K562 (cell line): ENCODE measurements around the gene LAMB3. TPM values are rescaled to one million over a fixed set of nuclear protein-coding genes. Genes with fewer than 3 reads are reported as not detected.

ENCODE experiments used
- ATAC-seq: fragments of 200-7000 bp; cut with Tn5 transposase; 3 replicates; pipeline ENCODE4 v1.9.1; 2020; ENCODE audit warnings: moderate library complexity
- BruUV-seq: library from RNA; stranded (reverse); fragments of 400-500 nt; replicated peaks from 2 replicates; lab custom pipeline; 2021; lab: Mats Ljungman, UMichigan
- CTCF ChIA-PET: fragments of 300-600 bp; formaldehyde crosslinking; extraction: SDS; loops from one replicate; lab custom pipeline; 2021; ENCODE audit warnings: low intra/inter-chr PET ratio; lab: Yijun Ruan, JAX
- POLR2A ChIA-PET: fragments of 300-600, 350-650 bp; sonication (Branson Sonifier 250); formaldehyde crosslinking; extraction: SDS; loops from one replicate; lab custom pipeline; 2021; ENCODE audit warnings: antibody characterized with exemption, inconsistent platforms; lab: Yijun Ruan, JAX
- DNase-seq, 4 experiments: peaks; one replicate each; pipeline versions ENCODE4 v3.0.0 to v3.0.0-alpha.2; 2011 to 2018; ENCODE audit warnings: low spot score in 3 of 4, mixed read lengths in 3 of 4; ENCODE audit errors: extremely low read depth in 1 of 4
- FAIRE-seq: peaks from 2 replicates; lab custom pipeline; 2011; peaks lifted over from hg19 to GRCh38; lab: Jason Lieb, UNC
- H2AFZ ChIP-seq: 2 replicates; pipeline ENCODE4 v1.6.0; 2011; ENCODE audit warnings: low read depth, low read length, control low read depth, inconsistent platforms
- H3K27ac ChIP-seq: fragments of 200-600 bp; 3 replicates; pipeline ENCODE4 v1.8.0; 2011; ENCODE audit warnings: low read depth, mild to moderate bottlenecking, control low read depth, inconsistent platforms, low read length, moderate library complexity, mixed read lengths; ENCODE audit errors: extremely low read depth
- H3K27me3 ChIP-seq, 2 experiments: fragments of 300-600 bp in 1 of 2; 2 replicates in 1 of 2; 3 replicates in 1 of 2; pipeline versions ENCODE4 v1.6.0 to v1.8.0; 2011; ENCODE audit warnings: inconsistent platforms in 2 of 2, low read length in 2 of 2, mild to moderate bottlenecking in 1 of 2, mixed read lengths in 1 of 2, moderate library complexity in 1 of 2; ENCODE audit not compliant: control insufficient read depth in 2 of 2, insufficient read depth in 2 of 2
- H3K36me3 ChIP-seq: fragments of 300-600 bp; 3 replicates; pipeline ENCODE4 v1.8.0; 2011; ENCODE audit warnings: mild to moderate bottlenecking, low read length, inconsistent platforms; ENCODE audit not compliant: control insufficient read depth, insufficient read depth
- H3K4me1 ChIP-seq, 2 experiments: fragments of 200-600 bp in 1 of 2; replicated peaks in 1 of 2; 2 replicates in 1 of 2; 3 replicates in 1 of 2; pipeline versions ENCODE4 v1.5.1 to v1.8.0; 2011; ENCODE audit warnings: inconsistent platforms in 2 of 2, low read length in 2 of 2, mild to moderate bottlenecking in 1 of 2, mixed read lengths in 1 of 2, moderate library complexity in 1 of 2; ENCODE audit not compliant: control insufficient read depth in 2 of 2, insufficient read depth in 2 of 2
- H3K4me2 ChIP-seq: 2 replicates; pipeline ENCODE4 v1.6.1; 2011; ENCODE audit warnings: low read length, control low read depth, inconsistent platforms, mixed read lengths; ENCODE audit not compliant: insufficient read depth
- H3K4me3 ChIP-seq: fragments of 200-600 bp; sonication (generic), shearing (Covaris generic); 2 replicates; pipeline ENCODE4 v1.5.1; 2016; ENCODE audit warnings: control low read depth, inconsistent platforms
- H3K79me2 ChIP-seq: fragments of 200-600 bp; 3 replicates; pipeline ENCODE4 v1.8.0; 2011; ENCODE audit warnings: low read length, inconsistent platforms; ENCODE audit not compliant: control insufficient read depth, insufficient read depth
- H3K9ac ChIP-seq, 2 experiments: 2 replicates each; pipeline versions ENCODE4 v1.6.0 to v1.6.1; 2011; ENCODE audit warnings: low read depth in 2 of 2, low read length in 2 of 2, control low read depth in 1 of 2, inconsistent platforms in 1 of 2, mild to moderate bottlenecking in 1 of 2, mixed read lengths in 1 of 2; ENCODE audit not compliant: insufficient read depth in 1 of 2
- H3K9me1 ChIP-seq: one replicate; pipeline ENCODE4 v1.6.0; 2011; ENCODE audit warnings: inconsistent platforms, mild to moderate bottlenecking, low read length, moderate library complexity; ENCODE audit not compliant: control insufficient read depth, insufficient read depth
- H3K9me3 ChIP-seq: replicated peaks from 2 replicates; pipeline ENCODE4 v1.5.1; 2011; ENCODE audit warnings: low read depth, low read length, inconsistent platforms; ENCODE audit not compliant: control insufficient read depth, insufficient read depth
- H4K20me1 ChIP-seq: replicated peaks from 2 replicates; pipeline ENCODE4 v1.6.1; 2011; ENCODE audit warnings: low read length, inconsistent platforms, mixed read lengths; ENCODE audit not compliant: control insufficient read depth, insufficient read depth
- BCL6 ChIP-seq: fragments of 250-450 bp; sonication (Bioruptor Pico); IDR thresholded peaks from 2 replicates; pipeline ENCODE4 v1.4.0; 2020
- COPS2 ChIP-seq: fragments of 450-650 bp; conservative IDR thresholded peaks from 2 replicates; pipeline ENCODE4 v1.6.1; 2016; ENCODE audit warnings: mild to moderate bottlenecking, moderate library complexity
- GATAD2A ChIP-seq: fragments of 450-650 bp; IDR thresholded peaks from 2 replicates; pipeline ENCODE4 v1.6.1; 2017
- HMGN3 ChIP-seq: IDR thresholded peaks from 2 replicates; pipeline ENCODE4 v1.6.1; 2011; ENCODE audit warnings: borderline replicate concordance, low read depth, mild to moderate bottlenecking, mixed read lengths, low read length; ENCODE audit not compliant: insufficient read length; ENCODE audit errors: extremely low read depth
- POLR2H ChIP-seq: IDR thresholded peaks from 2 replicates; pipeline ENCODE4 v1.6.1; 2016; ENCODE audit warnings: missing genetic modification characterization, low read depth, mild to moderate bottlenecking, control low read depth, missing compliant biosample characterization, moderate library complexity
- SIRT6 ChIP-seq: IDR thresholded peaks from one replicate; pipeline ENCODE4 v1.6.1; 2012; ENCODE audit warnings: low read depth, mild to moderate bottlenecking, control low read depth, inconsistent platforms, low read length, moderate library complexity
- TEAD1 ChIP-seq, 2 experiments: fragments of 450-650 bp in 1 of 2; sonication (generic) in 1 of 2; formaldehyde crosslinking; IDR thresholded peaks; 2 replicates each; pipeline versions ENCODE4 v1.4.0 to v1.8.0; 2020 to 2022; ENCODE audit warnings: mild to moderate bottlenecking in 2 of 2, missing genetic modification reagents in 1 of 2
- ZNF324 ChIP-seq: fragments of 250-450 bp; sonication (Bioruptor Pico); IDR thresholded peaks from 2 replicates; pipeline ENCODE4 v1.4.0; 2020; ENCODE audit warnings: mild to moderate bottlenecking
- WGBS: fragments of 100-300 bp; shearing (Covaris generic); methylation state at CpG from one replicate; pipeline ENCODE4 v1.1.6; 2016; ENCODE audit warnings: low coverage, mixed read lengths; ENCODE audit not compliant: insufficient coverage; ENCODE audit errors: missing lambda C conversion rate; 5-methylcytosine and 5-hydroxymethylcytosine counted together
- in situ Hi-C: fragments of 300-500 bp; cut with MboI; formaldehyde crosslinking; loops from 4 replicates; pipeline ENCODE4 v1.15.0; 2018; ENCODE audit warnings: inconsistent platforms, mixed read lengths
- intact Hi-C: fragments of 100-400 bp; cut with micrococcal nuclease; formaldehyde crosslinking; loops from 2 replicates; pipeline ENCODE4 v1.14.2; 2022
- polyA plus RNA-seq, 8 experiments: library from polyadenylated mRNA; depleted of rRNA in 4 of 8; stranded (reverse) in 5 of 8; unstranded in 3 of 8; fragments of >200 nt; fragmentation: Nextera tagmentation in 2 of 8; fragmentation: Illumina TruSeq in 1 of 8; extraction: Ambion mirVana in 2 of 8; extraction: Trizol in 1 of 8; gene quantifications; 2 replicates each; pipeline versions ENCODE4 v1.2.1 to v1.2.3, GENCODE V29; 2011 to 2014; ENCODE audit warnings: inconsistent platforms in 1 of 8, missing spikeins in 1 of 8
- total RNA-seq, 7 experiments: library from RNA; depleted of rRNA in 6 of 7; stranded (reverse); fragments of >200 nt in 6 of 7; fragmentation: Illumina TruSeq in 2 of 7; extraction: Trizol in 2 of 7; gene quantifications; 2 replicates each; pipeline versions ENCODE4 v1.2.1 to v1.2.3, GENCODE V29; 2011 to 2021; ENCODE audit warnings: low replicate concordance in 1 of 7
- TF ChIP-seq, protein P1 (sequence below): fragments of 450-650 bp; IDR thresholded peaks from 2 replicates; pipeline ENCODE4 v1.6.1; 2017; ENCODE audit warnings: mild to moderate bottlenecking, moderate library complexity
- TF ChIP-seq, protein P2 (sequence below): fragments of 200-400 bp; formaldehyde crosslinking; IDR thresholded peaks from 2 replicates; pipeline ENCODE4 v1.6.1; 2017; ENCODE audit warnings: mild to moderate bottlenecking, low read depth, low read length, moderate library complexity
- TF ChIP-seq, protein P3 (sequence below): fragments of 450-650 bp; IDR thresholded peaks from 2 replicates; pipeline ENCODE4 v1.6.1; 2016; ENCODE audit warnings: borderline replicate concordance

The LAMB3 gene
- total and polyA plus RNA-seq, 9 of the 15 experiments (the other 6 are each of a cell fraction or from before 2014, with no cell fraction given) = 0.08 to 1.3 (median 0.91) TPM

DNA sequence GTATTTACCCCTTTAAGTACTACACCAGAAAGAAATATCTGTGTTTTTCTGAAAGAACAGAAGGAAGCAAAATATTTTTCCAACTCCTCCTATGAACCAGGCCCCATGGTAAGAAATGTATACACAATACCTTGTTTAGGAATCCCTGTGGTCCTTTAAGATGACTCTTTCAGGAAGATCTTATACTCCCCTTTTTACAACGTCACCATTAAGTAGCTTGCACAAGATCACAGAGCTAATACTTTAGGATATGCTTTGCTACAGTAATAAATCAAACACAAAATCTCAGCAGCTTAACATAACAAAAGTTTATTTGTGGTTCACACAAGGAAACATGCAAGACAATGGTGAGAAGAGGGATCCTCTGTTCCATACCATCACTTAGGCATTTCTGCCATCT lies 8.8 kb upstream of the LAMB3 start:
- FAIRE-seq = no peak
- Histone ChIP-seq H3K4me2 (no peak overlapping the region), H3K9ac (no peak overlapping the region), H3K4me3 (no peak overlapping the region)
- TF ChIP-seq COPS2 (no peak), SIRT6 (no peak), BCL6 (CRISPR knock-in tag) (no peak), GATAD2A (no peak), HMGN3 (no peak), POLR2H (tag) (no peak), ZNF324 (no peak), TEAD1 (CRISPR knock-in tag; IDR thresholded peaks at IDR 0.05) (no peak)
- TF ChIP-seq, protein P1, sequence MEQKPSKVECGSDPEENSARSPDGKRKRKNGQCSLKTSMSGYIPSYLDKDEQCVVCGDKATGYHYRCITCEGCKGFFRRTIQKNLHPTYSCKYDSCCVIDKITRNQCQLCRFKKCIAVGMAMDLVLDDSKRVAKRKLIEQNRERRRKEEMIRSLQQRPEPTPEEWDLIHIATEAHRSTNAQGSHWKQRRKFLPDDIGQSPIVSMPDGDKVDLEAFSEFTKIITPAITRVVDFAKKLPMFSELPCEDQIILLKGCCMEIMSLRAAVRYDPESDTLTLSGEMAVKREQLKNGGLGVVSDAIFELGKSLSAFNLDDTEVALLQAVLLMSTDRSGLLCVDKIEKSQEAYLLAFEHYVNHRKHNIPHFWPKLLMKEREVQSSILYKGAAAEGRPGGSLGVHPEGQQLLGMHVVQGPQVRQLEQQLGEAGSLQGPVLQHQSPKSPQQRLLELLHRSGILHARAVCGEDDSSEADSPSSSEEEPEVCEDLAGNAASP = no peak
- TF ChIP-seq, protein P2, sequence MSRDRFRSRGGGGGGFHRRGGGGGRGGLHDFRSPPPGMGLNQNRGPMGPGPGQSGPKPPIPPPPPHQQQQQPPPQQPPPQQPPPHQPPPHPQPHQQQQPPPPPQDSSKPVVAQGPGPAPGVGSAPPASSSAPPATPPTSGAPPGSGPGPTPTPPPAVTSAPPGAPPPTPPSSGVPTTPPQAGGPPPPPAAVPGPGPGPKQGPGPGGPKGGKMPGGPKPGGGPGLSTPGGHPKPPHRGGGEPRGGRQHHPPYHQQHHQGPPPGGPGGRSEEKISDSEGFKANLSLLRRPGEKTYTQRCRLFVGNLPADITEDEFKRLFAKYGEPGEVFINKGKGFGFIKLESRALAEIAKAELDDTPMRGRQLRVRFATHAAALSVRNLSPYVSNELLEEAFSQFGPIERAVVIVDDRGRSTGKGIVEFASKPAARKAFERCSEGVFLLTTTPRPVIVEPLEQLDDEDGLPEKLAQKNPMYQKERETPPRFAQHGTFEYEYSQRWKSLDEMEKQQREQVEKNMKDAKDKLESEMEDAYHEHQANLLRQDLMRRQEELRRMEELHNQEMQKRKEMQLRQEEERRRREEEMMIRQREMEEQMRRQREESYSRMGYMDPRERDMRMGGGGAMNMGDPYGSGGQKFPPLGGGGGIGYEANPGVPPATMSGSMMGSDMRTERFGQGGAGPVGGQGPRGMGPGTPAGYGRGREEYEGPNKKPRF = no peak
- TF ChIP-seq, protein P3, sequence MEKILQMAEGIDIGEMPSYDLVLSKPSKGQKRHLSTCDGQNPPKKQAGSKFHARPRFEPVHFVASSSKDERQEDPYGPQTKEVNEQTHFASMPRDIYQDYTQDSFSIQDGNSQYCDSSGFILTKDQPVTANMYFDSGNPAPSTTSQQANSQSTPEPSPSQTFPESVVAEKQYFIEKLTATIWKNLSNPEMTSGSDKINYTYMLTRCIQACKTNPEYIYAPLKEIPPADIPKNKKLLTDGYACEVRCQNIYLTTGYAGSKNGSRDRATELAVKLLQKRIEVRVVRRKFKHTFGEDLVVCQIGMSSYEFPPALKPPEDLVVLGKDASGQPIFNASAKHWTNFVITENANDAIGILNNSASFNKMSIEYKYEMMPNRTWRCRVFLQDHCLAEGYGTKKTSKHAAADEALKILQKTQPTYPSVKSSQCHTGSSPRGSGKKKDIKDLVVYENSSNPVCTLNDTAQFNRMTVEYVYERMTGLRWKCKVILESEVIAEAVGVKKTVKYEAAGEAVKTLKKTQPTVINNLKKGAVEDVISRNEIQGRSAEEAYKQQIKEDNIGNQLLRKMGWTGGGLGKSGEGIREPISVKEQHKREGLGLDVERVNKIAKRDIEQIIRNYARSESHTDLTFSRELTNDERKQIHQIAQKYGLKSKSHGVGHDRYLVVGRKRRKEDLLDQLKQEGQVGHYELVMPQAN = no peak
- TF ChIP-seq, all 486 proteins: peak for 0
- H3K27ac ChIP-seq = no peak overlapping the region
- H3K36me3 ChIP-seq = no peaks in the 10 kb centered on the region
- ChIA-PET CTCF (no interaction called here), POLR2A (interaction anchor here (0.8 to 1.0 kb wide), 3 partner anchors 8 to 13 kb away, joined by 3 read pairs; partner anchors contain the start of gene LAMB3)
- no peaks in the 10 kb centered on the region for H3K9me3 ChIP-seq
- H3K4me1 ChIP-seq = peaks cover 5 to 6% of the 10 kb centered on the region in 2 experiments; a peak in 3 of 5 replicates
- in situ Hi-C loops = no loop called here
- no peak overlapping the region for H2AFZ ChIP-seq
- no peaks in the 10 kb centered on the region for H3K9me1 ChIP-seq
- intact Hi-C loops = no loop called here
- H4K20me1 ChIP-seq = no peaks in the 10 kb centered on the region
- DNase-seq (no peak), ATAC-seq (no peak)
- WGBS = 5% methylated on average over 1 of the region's 1 CpG
- BruUV-seq = no TSS peak
- H3K27me3 ChIP-seq = peaks cover 0 to 3% of the 10 kb centered on the region in 2 experiments; a peak in 2 of 5 replicates
- no peaks in the 10 kb centered on the region for H3K79me2 ChIP-seq
